ENCODE measurements around the gene PRKAG2.

DNA sequence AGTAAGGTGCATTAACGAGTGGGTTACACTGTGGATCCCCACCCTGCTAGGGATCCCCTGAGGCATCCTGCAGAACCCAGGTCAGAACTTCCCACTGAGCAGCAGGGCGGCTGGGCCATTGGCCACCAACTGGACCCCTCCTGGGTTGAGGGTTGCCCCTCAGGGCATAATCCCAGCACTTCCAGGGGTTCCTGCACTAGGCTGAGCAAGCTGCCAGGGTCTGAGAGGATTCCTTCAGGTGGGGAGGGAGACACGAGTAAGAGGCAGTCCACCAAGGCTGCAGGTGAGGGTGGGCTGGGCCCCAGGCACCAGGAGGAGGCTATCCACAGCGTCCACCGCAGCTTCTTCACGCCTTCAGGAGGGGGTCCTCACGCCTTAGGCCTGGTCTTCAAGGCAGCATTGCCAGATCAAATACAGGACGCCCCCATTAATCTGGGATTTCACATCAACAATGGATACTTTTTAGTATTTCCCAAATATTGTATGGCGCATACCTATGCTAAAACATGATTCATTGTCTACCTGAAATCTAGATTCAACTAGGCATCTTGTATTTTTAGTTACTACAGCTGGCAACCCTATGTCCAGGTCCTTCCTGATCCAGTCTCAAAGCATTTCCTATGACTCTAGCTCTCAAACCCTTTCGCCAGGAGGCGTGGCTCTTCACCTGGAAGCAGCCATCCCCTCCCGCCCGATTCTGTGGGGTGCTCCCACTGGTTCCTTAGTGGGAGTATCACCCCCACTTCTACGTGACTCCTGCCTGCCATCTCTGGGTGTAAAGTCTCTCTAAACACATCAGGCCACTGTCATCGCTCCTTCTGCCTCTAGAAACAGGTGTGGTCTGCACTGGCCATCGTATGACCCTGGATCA is 4.1 kb downstream of the PRKAG2 start:
- TF ChIP-seq EZH2 (IDR thresholded peaks at IDR 0.05; ENCODE audit: low read depth, low read length, severe bottlenecking): no peak
- TF ChIP-seq, protein P1, sequence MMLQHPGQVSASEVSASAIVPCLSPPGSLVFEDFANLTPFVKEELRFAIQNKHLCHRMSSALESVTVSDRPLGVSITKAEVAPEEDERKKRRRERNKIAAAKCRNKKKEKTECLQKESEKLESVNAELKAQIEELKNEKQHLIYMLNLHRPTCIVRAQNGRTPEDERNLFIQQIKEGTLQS (IDR thresholded peaks at IDR 0.05; ENCODE audit: insufficient read depth, low read depth, low read length): no peak
- no peak for TF ChIP-seq TAF1 (IDR thresholded peaks at IDR 0.05; ENCODE audit: low read depth, low read length)

Measured in H1 (cell line).